ENCODE measurements around the gene C1orf198. TPM values are rescaled to one million over a fixed set of nuclear protein-coding genes. Genes with fewer than 3 reads are reported as not detected.
A peak's percentile ranks its signal among the peaks of the same experiment; 100 is the strongest.

C1orf198 gene
- 121 TPM for total RNA-seq

GRCh38 chr1:230867903-230868735 is at the start of gene C1orf198:
Gene C1orf198, minus strand, starts transcription at chr1:230868521. Its CDS starts 9 bp downstream, at chr1:230868512.
- intact Hi-C loops (cut with DNase I) = no loop called here
- peak; percentile 88 for ATAC-seq
- peak; percentile 89 for DNase-seq (ENCODE audit: low spot score)

DNA sequence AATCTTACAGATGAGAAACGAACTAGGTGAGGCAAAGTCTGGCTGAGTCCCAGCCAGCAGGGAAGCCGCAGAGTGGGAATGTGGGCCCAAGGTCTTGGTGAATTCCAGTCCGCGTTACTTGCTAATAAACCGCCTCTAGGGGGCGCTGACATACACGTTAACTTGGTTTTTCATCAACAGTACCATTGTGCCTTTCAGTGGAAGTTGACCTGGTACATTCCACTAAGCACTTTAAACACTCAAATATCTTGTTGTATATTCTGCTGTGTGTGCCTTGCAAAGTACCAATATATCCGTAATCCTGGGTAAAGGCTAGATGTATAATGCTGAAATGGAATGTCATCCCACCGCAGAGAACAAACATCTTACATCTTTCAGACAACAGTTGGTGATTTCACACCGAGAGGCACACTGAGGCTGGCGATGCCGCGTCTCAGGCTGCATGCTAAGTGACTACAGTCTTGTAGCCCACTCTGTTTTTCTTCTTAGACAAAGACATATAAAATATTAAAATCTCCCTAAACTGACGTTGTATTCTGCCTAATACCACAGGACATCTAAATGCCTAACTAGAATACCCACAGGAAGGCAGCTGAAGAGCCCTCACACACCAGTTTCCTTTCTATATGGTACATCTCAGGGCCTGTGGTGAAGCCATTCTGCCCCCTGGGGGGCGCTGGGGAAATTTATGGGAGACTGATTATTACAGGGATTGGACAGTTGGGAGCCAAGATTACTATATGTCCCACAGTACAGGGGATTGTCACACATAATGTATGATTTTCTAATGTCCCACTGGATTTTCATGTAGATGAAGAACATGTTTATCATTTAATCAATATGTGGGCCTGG is 49.2 kb upstream of the C1orf198 start:
- DNase-seq (ENCODE audit: low spot score) = peak; percentile 86
- ATAC-seq = peak; percentile 85
- intact Hi-C loops (cut with DNase I) = loop anchor here (10.0 kb wide), 1 partner anchor 1557 kb away; no protein-coding TSS in a partner anchor

GRCh38 chr1:230916587-230917283 is 48.4 kb upstream of the C1orf198 start:
- no peak for ATAC-seq
- no peak for DNase-seq (ENCODE audit: low spot score)
- intact Hi-C loops (cut with DNase I) = loop anchor here (10.0 kb wide), 1 partner anchor 1558 kb away; no protein-coding TSS in a partner anchor

GRCh38 chr1:230915078-230915477 is 46.8 kb upstream of the C1orf198 start:
- ATAC-seq (no peak), DNase-seq (ENCODE audit: low spot score) (no peak)
- intact Hi-C loops (cut with DNase I) = loop anchor here (1.0 to 10.0 kb wide), 2 partner anchors 119 to 1560 kb away; no protein-coding TSS in a partner anchor

- intact Hi-C loops (cut with DNase I) = loop anchor here (10.0 kb wide), 1 partner anchor 1561 kb away; no protein-coding TSS in a partner anchor
- no peak for DNase-seq (ENCODE audit: low spot score)
- no peak for ATAC-seq
Measured at GRCh38 chr1:230913496-230913895, 45.2 kb upstream of the C1orf198 start.

GRCh38 chr1:230910755-230911117 is 42.4 kb upstream of the C1orf198 start:
- ATAC-seq (no peak), DNase-seq (ENCODE audit: low spot score) (no peak)
- intact Hi-C loops (cut with DNase I) = loop anchor here (10.0 kb wide), 1 partner anchor 1564 kb away; no protein-coding TSS in a partner anchor

DNA sequence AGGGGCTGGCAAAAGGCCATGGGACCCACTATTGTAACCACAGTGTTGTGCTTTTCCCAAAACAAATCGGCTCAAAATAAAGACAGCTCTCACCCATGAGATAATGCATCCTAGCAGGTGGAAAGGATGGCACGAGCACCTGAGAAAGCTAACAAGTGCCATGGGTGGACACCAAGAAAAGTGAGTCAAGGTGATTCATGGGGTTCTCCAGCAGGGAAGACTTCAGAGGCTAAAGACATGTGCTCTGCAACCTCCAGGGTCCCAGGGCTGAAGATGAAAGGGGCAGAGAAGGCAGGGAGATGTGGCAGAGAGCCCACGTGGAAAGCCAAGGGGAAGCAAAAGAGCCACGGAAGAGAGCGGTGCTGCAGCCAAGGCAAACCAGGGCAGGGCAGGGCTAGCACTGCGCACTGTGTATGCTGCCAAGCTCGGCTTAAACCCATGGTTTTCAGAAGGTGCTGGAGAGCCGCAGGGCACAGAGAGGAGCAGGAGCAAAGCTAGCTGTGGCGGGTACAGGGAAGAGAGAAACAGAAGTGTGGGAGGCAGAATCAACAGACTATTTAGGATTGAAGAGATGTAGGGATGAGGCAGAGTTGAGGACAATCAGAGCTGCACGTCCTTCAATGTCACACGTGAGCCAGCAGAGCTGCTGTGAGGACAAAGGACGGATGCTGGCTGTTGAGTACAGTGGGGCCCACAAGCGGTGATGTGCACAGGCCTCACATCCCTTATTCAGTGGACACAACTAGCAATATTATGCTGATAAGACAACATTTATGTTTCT is 41.8 kb upstream of the C1orf198 start:
- intact Hi-C loops (cut with DNase I) = loop anchor here (10.0 kb wide), 1 partner anchor 1565 kb away; no protein-coding TSS in a partner anchor
- ATAC-seq (peak; percentile 44), DNase-seq (ENCODE audit: low spot score) (no peak)

GRCh38 chr1:230907472-230908205 is 39.3 kb upstream of the C1orf198 start:
- intact Hi-C loops (cut with DNase I) = no loop called here
- DNase-seq (ENCODE audit: low spot score) = no peak
- ATAC-seq = no peak

DNA sequence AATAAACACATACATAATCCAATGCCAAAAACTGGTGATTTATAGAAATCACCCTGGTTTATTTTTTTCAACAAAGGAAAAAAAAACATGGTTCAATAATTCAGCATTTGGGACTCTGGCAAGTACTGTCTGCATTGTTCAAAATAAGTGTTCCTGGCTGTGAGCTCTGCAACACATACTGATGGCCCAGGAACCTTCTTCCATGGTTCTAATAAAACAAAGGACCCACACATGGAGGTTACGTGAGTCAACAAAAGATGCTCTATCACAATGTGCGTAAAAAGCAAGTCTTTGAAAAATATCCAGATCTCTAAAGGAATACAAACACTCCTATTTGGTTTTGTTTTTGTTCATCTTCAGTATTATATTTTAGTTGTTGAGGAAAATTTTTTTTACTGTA is 37.9 kb upstream of the C1orf198 start:
- ATAC-seq = peak; percentile 74
- intact Hi-C loops (cut with DNase I) = no loop called here
- DNase-seq (ENCODE audit: low spot score) = no peak

DNA sequence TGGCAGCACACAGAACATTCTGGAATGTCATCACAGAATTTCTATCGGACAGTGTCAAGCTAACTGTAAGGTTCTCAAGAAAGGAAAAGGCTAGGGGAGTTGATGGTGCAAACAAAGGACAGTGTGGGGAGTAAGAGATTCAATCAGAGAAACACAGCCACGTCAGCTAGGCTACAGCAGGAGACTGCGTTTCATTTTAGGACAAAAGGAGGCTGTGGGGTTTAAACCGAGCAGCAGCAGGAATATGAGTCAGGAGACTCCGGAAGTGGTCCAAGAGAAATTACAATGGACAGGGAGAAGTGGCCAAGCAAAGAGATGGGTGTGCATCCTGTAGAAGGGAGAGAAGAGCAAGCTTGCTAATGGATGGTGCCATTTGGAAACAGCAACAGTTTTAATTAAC is 37.4 kb upstream of the C1orf198 start:
- DNase-seq (ENCODE audit: low spot score) (no peak), ATAC-seq (peak; percentile 64)
- intact Hi-C loops (cut with DNase I) = no loop called here

DNA sequence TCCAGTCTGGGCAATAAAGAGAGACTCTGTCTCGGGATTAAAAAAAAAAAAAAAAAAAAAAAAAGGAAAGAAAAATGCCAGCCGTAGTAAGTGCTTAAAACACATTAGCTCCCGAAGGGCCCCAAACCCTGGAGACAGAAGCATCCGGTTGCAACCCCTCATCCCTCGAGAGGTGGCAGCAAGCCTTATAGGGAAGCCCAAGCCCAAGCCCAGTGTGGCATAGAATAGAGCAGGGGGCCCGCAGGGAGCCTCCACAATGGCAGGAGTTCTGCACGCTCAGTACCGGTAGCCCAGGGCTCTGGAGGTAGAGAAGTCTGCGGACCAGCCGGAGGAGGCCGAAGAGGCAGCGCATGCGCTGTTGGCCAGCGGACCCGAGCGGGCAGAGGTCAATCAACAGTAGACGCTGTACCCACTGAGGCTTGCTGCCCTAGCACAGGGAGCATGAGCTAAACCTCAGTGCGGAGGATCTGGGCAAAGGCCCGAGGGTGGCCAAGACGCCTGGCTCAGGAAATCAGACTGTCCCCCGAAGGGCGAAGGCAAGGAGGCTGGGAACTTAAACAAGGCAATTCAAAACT is 34.1 kb upstream of the C1orf198 start:
- peak; percentile 53 for DNase-seq (ENCODE audit: low spot score)
- intact Hi-C loops (cut with DNase I) = no loop called here
- ATAC-seq = no peak

DNA sequence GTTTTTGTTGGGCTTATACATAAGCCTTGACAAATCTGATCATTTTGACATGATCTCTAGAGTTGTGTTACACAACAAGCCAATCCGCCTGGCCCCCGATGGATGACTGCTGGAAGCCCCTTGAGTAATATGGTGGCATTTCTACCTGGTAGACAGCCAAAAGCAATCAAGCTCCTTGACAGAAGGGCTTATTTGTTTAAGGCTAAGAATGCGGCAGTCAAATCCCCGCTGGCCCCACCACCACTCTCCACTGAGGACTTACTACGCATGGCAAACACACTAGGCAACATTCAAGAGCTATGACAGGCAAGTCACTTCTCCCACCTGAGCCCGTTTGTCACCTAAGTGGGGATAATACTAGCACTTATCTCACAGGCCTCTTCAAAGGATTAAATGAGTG is 33.4 kb upstream of the C1orf198 start:
- intact Hi-C loops (cut with DNase I) = no loop called here
- ATAC-seq = no peak
- peak; percentile 30 for DNase-seq (ENCODE audit: low spot score)

GRCh38 chr1:230900984-230901383 is 32.7 kb upstream of the C1orf198 start:
- intact Hi-C loops (cut with DNase I) = no loop called here
- DNase-seq (ENCODE audit: low spot score) = no peak
- ATAC-seq = no peak

DNA sequence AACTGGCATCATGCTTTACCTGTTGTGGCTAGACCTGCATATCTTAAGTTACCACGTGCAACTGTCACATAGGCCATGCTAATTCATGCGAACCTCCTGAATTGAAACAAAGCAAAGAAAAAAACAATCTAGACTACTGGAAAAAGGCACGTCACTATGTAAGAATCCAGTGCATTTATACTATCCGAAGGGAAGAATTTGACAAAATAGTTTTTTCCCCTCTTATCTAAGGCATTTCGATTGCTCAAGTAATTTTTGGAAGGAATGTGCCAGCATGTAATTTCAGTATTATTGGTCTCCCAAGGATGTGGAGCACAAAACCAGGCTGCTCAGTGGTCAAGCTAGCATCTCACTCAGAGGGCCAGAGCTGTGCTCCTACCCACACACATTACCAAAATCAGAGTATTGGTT is 31.5 kb upstream of the C1orf198 start:
- intact Hi-C loops (cut with DNase I) = no loop called here
- no peak for ATAC-seq
- DNase-seq (ENCODE audit: low spot score) = no peak

DNA sequence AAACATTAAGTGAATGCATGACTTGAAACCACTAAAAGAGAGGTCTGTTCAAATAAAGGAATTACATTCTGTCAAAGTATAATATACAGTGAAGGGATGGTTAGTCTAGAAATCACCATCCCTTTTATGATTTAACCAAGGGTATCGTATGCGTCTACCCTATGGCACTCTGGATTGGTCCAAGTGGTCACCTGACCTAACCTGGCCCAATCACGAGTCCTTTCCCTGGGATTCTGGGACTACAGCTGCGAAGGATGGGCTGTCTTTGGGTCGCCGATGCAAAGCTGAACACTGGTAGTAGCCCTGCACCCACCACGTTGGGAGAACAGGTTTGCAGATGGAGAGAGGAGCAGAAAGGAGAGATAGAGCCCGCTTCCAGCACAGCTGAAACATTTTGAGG is 30.4 kb upstream of the C1orf198 start:
- intact Hi-C loops (cut with DNase I) = no loop called here

DNA sequence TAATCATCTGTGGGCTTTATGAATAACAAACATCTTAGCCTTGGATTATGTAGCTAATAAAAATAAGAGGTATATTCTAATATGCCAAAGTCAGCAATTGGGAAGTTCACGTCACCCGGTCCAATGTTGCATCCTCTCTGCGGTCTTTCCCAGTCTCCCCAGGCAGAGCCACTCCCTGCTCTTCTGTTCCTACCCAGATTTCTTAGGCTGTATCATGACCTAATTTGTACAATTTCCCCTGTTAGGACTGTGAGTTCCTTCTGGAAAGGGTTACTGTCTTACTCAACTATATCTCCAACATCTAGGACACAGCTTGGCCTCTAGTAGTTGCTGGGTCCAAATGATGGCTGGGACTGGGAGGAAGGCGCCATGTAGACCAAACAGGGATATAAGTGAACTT is 29.8 kb upstream of the C1orf198 start:
- no peak for DNase-seq (ENCODE audit: low spot score)
- peak; percentile 28 for ATAC-seq
- intact Hi-C loops (cut with DNase I) = no loop called here

More for the DNA sequence above, 30.4 kb upstream of the C1orf198 start:
- no peak for ATAC-seq
- DNase-seq (ENCODE audit: low spot score) = peak; percentile 30

GRCh38 chr1:230896779-230897178 is 28.5 kb upstream of the C1orf198 start:
- ATAC-seq (peak; percentile 42), DNase-seq (ENCODE audit: low spot score) (no peak)
- intact Hi-C loops (cut with DNase I) = no loop called here

All from sciatic nerve (tissue), 2 donors.